VCaP (cell line): Measurements from ENCODE around the gene LRRTM4.
"Not testable (repeated sequence)": the region's sequence is repeated elsewhere in the genome, so short reads cannot be mapped to it uniquely, and the experiment has no call there.

Experiments used
- H3K27ac ChIP-seq: fragments of 450-650 bp; 2 replicates; pipeline ENCODE4 v1.5.1; 2017
- TF ChIP-seq, protein P1 (sequence below): fragments of 450-650 bp; conservative IDR thresholded peaks from 2 replicates; pipeline ENCODE4 v1.5.1; 2017; ENCODE audit warnings: mild to moderate bottlenecking, moderate library complexity

The LRRTM4 gene

DNA sequence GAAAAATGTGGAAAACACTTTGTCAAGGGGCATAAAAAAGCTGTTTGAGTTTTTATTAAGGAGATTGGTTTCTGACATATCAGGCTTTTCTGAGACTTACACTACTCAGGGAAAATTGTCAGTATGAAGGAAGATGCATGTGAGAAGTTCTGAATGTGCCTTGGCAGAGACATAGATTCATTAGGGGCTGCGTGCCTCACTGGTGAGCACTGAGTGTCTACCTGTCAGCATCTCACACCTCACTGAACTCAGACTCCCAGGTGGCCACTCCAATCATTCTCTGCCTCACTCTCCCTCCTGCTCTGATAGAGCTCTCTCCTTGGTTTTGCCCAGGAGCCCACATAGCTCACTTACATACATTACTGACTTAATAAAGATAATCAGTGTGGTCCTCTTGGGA is 372.6 kb downstream of the LRRTM4 start:
- no peak overlapping the region for H3K27ac ChIP-seq
- TF ChIP-seq, protein P1, sequence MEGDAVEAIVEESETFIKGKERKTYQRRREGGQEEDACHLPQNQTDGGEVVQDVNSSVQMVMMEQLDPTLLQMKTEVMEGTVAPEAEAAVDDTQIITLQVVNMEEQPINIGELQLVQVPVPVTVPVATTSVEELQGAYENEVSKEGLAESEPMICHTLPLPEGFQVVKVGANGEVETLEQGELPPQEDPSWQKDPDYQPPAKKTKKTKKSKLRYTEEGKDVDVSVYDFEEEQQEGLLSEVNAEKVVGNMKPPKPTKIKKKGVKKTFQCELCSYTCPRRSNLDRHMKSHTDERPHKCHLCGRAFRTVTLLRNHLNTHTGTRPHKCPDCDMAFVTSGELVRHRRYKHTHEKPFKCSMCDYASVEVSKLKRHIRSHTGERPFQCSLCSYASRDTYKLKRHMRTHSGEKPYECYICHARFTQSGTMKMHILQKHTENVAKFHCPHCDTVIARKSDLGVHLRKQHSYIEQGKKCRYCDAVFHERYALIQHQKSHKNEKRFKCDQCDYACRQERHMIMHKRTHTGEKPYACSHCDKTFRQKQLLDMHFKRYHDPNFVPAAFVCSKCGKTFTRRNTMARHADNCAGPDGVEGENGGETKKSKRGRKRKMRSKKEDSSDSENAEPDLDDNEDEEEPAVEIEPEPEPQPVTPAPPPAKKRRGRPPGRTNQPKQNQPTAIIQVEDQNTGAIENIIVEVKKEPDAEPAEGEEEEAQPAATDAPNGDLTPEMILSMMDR: no peak

DNA sequence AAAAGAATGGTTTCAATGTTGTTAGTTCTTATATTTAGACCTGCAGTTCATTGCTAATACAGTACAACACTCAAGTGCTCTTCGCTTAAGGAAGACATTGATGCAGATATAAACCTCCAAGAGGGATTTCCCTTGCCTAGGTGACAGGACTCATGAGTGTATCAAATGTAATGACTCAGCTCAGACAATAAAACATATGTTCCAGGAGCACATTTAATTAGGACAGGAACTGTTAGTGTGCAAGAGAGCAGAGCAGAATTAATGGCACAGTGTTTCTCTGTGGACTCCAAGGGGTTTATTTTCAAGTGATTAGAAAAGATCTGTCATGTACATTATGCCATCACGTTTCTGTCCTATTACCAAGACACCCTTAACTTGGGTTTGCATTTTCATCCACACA is 375.0 kb downstream of the LRRTM4 start:
- TF ChIP-seq, protein P1: no peak

DNA sequence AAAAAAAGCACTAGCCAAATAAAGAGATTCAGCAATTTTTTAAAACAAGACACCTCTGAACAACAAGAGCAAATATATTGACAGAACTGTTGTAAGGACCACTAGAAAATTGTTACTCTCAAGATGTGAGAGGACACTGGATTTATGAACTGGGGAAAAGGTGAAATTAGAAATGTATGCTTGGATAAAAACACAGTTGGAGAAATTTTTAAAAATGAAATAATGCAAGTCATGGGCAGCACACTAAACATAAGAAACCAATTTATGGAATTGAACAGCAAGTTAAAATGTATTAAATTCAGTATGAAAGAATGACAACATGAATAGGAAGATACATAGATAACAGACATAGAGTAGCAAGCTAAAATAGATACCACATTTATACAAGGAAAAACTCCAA is 377.4 kb downstream of the LRRTM4 start:
- no peak overlapping the region for H3K27ac ChIP-seq
- TF ChIP-seq, protein P1: no peak

More for the DNA sequence above, 375.0 kb downstream of the LRRTM4 start:
- no peak overlapping the region for H3K27ac ChIP-seq

DNA sequence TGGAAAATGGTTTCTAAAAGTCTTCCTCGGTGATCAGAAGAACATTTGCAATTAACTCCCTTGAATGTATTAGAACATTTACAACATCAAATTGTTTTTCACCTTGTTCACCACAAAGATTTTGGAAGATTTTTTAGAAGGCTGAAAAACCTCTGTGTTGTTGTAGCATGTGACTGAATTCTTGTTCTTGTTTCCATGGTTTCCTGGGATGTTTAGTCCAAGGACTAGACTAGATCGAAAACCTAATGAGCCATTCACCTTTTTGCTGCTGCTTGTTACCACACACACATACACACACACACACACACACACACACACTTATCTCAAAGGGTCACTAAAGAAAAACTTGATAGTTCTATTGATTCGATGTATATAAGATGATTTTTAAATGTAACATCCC is 380.0 kb downstream of the LRRTM4 start:
- no peak overlapping the region for H3K27ac ChIP-seq
- TF ChIP-seq, protein P1: no peak

DNA sequence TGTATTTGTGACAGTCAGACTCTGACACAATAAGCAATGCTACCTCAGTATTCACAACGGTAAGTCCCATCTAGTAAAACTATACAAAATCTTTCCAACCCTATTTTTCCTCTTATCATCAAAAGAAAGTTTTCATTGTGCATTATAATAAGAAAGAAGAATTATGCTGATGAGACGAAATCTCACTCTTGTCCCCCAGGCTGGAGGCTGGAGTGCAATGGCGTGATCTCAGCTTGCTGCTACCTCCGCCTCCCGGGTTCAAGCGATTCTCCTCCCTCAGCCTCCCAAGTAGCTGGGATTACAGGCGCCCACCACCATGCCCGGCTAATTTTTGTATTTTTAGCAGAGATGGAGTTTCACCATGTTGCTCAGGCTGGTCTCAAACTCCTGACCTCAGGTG is 393.7 kb downstream of the LRRTM4 start:
- not testable (repeated sequence) for H3K27ac ChIP-seq

DNA sequence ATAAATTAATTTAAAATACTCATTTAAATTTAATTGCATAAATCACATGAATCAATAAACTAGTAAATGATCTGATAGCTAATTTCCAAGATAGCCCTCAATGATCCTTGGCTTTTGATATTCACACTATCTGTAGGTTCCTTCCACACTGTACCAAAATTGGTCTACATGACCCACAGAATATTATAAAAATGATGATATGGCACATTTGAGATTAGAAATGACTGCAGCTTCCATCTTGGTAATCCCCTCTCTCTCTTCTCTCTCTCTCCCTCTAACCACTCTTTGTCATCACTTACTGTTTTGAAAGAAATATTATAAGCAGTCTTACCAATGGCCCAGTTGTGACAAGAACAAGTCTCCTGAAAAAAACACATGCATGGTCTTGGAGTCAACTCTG is 394.8 kb downstream of the LRRTM4 start:
- TF ChIP-seq, protein P1: no peak
- H3K27ac ChIP-seq: no peak overlapping the region

DNA sequence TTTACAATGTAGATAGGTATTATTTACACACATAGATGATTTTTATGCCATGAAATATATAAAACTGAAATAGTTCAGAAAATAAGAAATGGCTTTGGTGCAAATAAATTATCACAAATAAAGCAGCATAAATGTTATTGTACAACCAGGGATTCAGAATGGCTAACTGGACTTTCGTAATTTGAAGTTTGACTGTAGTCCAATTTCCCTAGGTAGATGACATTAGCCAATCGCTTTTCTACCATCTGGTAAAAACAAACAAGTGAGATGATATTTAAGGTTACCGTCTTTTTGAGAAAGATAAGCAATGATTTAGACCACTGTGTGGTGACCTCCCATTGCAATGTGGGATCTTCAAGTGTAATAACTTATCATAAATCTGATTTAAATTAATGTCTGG is 400.7 kb downstream of the LRRTM4 start:
- TF ChIP-seq, protein P1: no peak

DNA sequence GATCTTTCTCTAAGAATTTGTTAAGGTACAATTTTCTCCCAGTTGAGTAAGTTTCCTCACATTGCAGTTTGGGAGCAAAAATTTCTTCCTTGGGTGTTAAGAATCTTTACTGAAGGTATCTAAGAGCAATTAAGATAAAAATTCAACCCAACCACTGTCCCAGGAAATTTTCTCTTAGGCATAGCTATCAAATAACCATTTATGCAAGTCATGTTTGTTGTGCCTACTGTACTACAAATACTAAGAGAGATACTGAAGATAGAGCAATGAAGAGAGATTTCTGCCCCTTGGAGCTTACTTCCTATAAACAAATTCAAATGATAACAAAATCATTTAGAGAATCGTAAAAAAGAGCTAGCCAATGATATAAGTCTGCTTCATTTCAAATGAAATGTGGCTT is 402.8 kb downstream of the LRRTM4 start:
- H3K27ac ChIP-seq: no peak overlapping the region
- TF ChIP-seq, protein P1: no peak

More for the DNA sequence above, 400.7 kb downstream of the LRRTM4 start:
- H3K27ac ChIP-seq: no peak overlapping the region
